Stimulated activated CD4-positive, alpha-beta T cell treated with anti-CD3 and anti-CD28 coated beads, Interleukin-4, amount 100 ng/mL, for 24 hours (primary cell): ENCODE results near the gene KCNJ1.

Experiments
- DNase-seq: peaks from one replicate; pipeline ENCODE4 v3.0.0-alpha.2; 2020

The KCNJ1 gene

DNA sequence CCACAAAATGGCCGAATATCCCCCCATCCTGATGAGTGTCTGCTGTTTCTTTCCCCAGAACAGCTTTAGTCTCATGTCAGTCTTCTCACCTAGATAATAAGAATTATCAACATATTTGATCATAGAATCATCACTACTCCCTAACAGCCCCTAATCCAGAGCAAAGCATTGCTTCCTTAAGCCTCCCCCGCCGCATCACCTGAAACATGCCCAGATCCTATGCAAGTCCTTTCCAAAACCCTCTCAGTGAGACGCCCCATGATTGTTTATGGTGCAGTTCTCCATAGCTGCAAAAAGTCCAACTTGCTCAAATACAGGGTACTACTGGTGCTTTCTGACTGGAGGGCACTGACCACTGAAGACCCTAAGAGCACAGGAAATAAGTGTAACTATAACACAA lies 20.1 kb downstream of the KCNJ1 start:
- DNase-seq = no peak

- no peak for DNase-seq
Observed at GRCh38 chr11:128845334-128845780, 21.7 kb downstream of the KCNJ1 start.

DNA sequence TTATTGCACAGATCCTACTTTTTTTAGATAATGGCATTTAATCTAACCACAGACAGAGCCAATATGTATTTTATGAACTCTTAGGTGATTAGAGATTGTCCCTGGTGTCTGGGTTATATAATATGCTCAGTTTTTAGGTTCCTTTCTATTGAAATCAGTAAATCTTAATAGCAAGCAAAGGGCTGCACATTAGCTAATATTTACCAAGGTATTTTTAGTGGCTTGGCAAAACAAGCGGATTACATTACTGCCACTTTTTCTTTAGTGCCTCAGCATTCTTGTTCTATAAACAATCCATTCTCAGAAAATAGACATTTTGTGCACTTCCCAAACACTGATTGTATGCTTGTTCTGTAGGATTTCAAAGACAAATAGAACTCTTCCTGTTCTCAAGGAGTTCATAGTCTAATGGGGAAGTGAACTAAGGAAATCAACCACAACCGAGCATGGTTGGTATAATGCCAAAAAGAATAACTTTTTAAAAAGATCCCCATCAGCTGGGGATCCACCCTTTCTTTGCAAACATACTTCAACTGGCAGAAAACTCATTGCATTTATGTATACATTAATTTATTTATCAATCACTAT lies 23.8 kb downstream of the KCNJ1 start:
- no peak for DNase-seq

GRCh38 chr11:128841461-128842072 lies 25.5 kb downstream of the KCNJ1 start:
- no peak for DNase-seq

DNA sequence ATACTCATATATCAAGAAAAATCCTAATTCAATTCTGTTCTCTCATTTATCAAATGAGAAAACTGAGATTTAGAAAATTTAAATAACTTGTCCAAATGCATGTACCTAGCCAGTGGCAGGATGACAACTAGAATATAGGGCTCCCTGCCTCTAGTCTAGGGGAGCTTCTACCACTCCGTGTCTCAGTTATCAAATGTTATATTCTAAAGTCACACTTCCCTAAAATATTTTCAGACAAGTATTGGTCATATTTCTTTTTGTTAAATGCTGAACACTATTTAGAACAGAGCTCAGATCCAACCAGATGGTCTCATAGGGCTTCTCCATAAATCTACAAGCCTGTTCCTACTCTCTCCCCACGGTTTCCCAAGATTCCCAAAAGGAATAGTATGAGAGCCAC lies 26.3 kb downstream of the KCNJ1 start:
- no peak for DNase-seq

DNA sequence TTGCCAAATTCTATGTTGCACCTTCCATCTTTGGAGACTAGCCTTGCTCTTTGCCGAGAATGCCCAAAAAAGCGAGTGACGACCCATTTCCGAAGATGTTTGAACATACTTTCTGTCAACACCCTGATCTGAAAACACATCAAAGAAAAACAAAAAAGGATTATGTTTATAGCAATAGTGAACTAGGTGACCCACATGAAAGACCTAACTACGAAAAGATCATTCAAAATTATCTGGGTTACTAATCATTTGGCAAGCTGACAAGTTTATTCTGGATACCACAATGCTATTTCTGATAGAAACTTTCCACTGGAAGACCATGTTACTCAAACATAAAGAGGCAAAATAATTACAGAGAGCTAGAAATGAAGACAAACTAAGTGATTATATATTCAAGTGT lies 27.0 kb downstream of the KCNJ1 start:
- DNase-seq = no peak

- no peak for DNase-seq
Observed at GRCh38 chr11:128839081-128839480, 28.0 kb downstream of the KCNJ1 start.

DNA sequence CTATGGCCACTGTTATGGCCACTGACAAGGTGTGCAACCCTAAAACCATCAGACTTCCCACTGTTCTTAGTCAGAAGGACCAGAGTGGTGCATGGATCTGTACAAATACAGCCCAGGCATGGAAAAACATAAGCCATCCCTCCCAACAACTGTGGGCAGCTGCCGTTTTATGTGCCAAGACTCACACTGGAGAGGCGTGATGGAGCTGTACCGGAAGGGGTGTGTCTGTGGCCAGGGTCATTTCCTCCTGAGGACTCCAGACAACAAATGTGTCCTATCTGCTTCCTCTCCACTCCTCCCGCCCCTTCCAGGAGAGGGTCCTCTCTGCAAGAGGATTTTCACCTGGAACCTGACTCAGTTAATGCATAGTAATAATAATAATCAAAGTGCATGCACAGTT lies 29.5 kb downstream of the KCNJ1 start:
- no peak for DNase-seq

DNA sequence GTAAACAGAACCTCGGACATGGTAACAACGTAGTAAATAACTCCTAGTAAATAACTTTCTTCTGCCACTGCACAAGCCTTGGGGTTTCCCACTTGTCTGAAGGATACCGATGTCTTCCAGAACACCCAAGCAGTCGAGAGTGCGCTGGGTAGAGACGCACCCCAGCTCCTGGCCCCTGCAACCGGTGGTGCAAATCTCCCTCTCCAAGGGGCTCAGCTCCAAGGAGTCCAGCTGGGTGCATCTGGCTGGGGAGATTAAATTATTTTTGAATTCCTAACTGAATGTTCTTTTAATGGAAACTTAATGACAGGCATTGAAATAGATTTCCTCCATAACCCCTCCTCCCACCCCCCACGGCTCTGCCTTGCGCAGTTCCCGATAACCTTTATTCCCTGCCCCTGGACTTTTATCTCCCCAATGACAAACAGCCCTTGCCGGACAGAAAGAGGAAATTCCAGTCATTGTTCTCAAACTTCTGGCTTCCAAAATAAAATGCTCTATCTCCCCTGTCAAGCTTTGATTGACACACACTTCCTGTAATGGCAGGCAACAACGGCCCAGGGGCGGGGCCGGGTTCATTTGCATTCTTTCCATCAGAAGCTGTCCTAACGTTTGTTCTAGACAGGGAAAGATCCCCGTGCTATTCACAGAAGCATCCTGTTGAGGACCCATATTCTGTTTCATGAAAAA lies 31.2 kb downstream of the KCNJ1 start:
- no peak for DNase-seq

GRCh38 chr11:128834157-128834556 lies 32.9 kb downstream of the KCNJ1 start:
- DNase-seq = no peak

DNA sequence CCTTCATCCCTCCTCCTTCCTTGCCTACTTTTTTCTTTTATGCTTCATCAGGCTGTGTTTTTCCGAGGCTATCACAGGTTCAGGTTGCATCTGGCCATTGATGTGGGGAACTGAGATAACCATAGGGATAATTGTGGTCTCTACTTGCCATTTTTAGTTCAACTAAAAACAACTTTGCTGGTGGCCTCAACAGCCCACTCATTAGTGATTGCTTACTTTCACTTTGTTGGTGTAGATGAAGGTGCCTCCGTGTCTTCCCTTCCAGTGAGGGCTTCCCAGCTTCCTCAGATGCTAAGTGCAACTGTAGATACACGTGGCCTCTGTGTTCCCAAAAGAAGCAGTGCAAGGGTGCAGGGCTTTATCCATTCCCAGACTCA lies 35.0 kb downstream of the KCNJ1 start:
- no peak for DNase-seq

- peak; percentile 91 for DNase-seq
Observed at GRCh38 chr11:128831174-128832120, 35.6 kb downstream of the KCNJ1 start.

GRCh38 chr11:128830290-128831173 lies 36.6 kb downstream of the KCNJ1 start:
- peak; percentile 16 for DNase-seq

GRCh38 chr11:128828350-128828749 lies 38.7 kb downstream of the KCNJ1 start:
- DNase-seq = no peak

DNA sequence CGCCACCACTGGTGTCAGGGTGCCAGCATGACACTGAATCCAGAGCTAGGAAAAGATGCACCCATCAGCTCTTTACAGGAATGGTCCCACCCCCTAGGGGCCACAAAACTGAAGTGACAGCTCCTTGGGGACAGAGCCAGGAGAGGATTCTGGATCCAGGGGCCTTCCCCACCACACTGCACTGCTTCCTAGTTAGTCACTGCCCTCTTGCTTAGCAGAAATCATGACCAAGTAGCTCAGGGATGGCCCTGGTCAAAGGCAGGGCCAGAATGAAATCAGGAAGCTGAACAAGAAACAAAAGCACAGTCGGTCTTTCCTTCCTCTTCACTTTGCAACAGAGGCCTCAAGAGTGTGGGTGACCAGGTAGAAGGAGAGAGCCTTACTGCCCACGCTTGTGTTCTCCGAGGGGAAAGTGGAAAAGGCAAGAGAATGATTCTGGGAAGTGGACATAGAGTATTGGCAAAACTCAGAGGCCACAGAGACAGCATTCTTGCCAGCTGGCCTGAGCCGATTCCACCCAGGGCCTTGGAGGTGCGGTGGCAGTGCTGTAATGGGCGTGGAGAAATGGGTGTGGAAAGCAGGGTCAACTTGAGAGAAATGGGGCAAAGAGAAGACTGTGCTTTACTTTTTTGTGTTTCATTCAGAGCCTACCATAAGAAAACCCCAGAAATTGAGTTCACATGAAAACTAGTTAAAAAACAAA lies 39.8 kb downstream of the KCNJ1 start:
- DNase-seq = no peak

- no peak for DNase-seq
Observed at GRCh38 chr11:128825050-128825784, 41.9 kb downstream of the KCNJ1 start.

DNA sequence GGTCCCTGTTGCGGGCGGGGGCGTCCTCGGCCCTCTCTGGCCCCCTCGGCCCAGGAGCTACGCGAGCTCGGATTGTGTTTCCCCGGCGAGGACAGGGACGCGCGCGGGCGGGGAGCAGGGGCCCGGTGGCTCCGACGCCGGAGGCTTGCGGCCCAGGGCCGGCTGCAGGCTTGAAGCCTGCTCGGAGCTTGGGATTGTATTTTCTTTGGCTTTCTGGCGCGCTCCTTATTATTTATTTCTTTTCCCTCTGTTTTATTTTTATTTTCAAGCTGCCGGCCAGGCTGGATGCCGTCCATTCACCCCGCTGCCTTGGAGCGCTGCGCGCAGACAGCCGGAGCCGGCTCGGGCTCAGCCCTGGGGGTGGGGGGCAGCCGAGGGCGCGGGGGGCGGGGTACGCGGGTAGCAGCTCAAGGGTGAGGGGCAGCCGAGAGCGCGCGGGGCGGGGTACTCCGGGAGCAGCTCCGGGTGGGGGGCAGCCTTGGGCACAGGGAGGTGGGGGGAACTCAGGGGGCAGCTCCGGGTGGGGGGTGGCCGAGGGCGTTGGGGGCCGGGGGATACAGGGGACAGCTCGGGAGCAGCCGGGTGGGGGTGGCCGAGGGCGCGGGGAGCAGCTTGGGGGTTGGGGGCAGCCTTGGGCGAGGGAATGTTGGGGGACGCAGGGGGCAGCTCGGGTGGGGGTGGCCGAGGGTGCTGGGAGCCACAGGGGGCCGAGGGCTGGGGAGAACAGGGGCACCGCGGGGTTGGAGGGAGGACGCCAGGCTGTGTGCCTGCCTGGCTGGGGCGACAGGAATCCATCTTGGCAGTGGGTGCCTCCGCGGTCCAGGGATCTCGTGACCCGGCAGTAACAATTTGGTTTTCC lies 42.7 kb downstream of the KCNJ1 start:
- no peak for DNase-seq

GRCh38 chr11:128823753-128824152 lies 43.3 kb downstream of the KCNJ1 start:
- DNase-seq = no peak

- DNase-seq = no peak
Observed at GRCh38 chr11:128822130-128822529, 45.0 kb downstream of the KCNJ1 start.

- no peak for DNase-seq
Observed at GRCh38 chr11:128821556-128821955, 45.5 kb downstream of the KCNJ1 start.
